Keratinocyte (primary cell): ENCODE data around the gene CCDC24. TPM values are rescaled to one million over a fixed set of nuclear protein-coding genes. Genes with fewer than 3 reads are reported as not detected.

ENCODE experiments used
- DNase-seq: peaks from one replicate; pipeline ENCODE4 v3.0.0-alpha.2; 2011; ENCODE audit warnings: low read depth, missing footprints, low spot score
- FAIRE-seq: peaks from 2 replicates; lab custom pipeline; 2011; peaks lifted over from hg19 to GRCh38; lab: Jason Lieb, UNC
- H2AFZ ChIP-seq: 2 replicates; pipeline ENCODE4 v1.6.0; 2012; ENCODE audit warnings: low read length, control low read depth, inconsistent platforms; ENCODE audit not compliant: control insufficient read depth
- H3K27ac ChIP-seq: 2 replicates; pipeline ENCODE4 v1.5.1; 2011; ENCODE audit warnings: low read length; ENCODE audit not compliant: control insufficient read depth, insufficient read depth
- H3K27me3 ChIP-seq: 3 replicates; pipeline ENCODE4 v1.6.0; 2011; ENCODE audit warnings: low read length; ENCODE audit not compliant: control insufficient read depth, insufficient read depth; ENCODE audit errors: extremely low read depth
- H3K36me3 ChIP-seq, 2 experiments: 2 replicates in 1 of 2; 3 replicates in 1 of 2; pipeline ENCODE4 v1.5.1; 2011; ENCODE audit warnings: low read length in 2 of 2, mild to moderate bottlenecking in 1 of 2; ENCODE audit not compliant: control insufficient read depth in 2 of 2, insufficient read depth in 2 of 2; ENCODE audit errors: extremely low read depth in 1 of 2
- H3K4me1 ChIP-seq: 3 replicates; pipeline ENCODE4 v1.5.1; 2011; ENCODE audit warnings: low read length; ENCODE audit not compliant: control insufficient read depth, insufficient read depth; ENCODE audit errors: extremely low read depth
- H3K4me2 ChIP-seq: 3 replicates; pipeline ENCODE4 v1.6.0; 2011; ENCODE audit warnings: low read depth, low read length; ENCODE audit not compliant: control insufficient read depth, insufficient read depth; ENCODE audit errors: extremely low read depth
- H3K4me3 ChIP-seq, 3 experiments: fragments of 200-600 bp in 1 of 3; sonication (generic) in 1 of 3; 2 replicates in 2 of 3; 3 replicates in 1 of 3; pipeline ENCODE4 v1.5.1; 2011 to 2016; ENCODE audit warnings: low read length in 3 of 3, mild to moderate bottlenecking in 3 of 3, control low read depth in 2 of 3, inconsistent platforms in 1 of 3, low read depth in 1 of 3, mixed read lengths in 1 of 3, mixed run types in 1 of 3, moderate library complexity in 1 of 3; ENCODE audit not compliant: control insufficient read depth in 2 of 3, insufficient read depth in 2 of 3; ENCODE audit errors: extremely low read depth in 1 of 3
- H3K79me2 ChIP-seq: 2 replicates; pipeline ENCODE4 v1.6.0; 2012; ENCODE audit warnings: low read length; ENCODE audit not compliant: control insufficient read depth, insufficient read depth
- H3K9ac ChIP-seq: 3 replicates; pipeline ENCODE4 v1.6.0; 2011; ENCODE audit warnings: low read length; ENCODE audit not compliant: control insufficient read depth, insufficient read depth; ENCODE audit errors: extremely low read depth
- H3K9me1 ChIP-seq: 3 replicates; pipeline ENCODE4 v1.6.0; 2011; ENCODE audit warnings: low read length; ENCODE audit not compliant: control insufficient read depth, insufficient read depth; ENCODE audit errors: extremely low read depth
- H3K9me3 ChIP-seq: 2 replicates; pipeline ENCODE4 v1.5.1; 2012; ENCODE audit warnings: low read depth, low read length; ENCODE audit not compliant: control insufficient read depth
- H4K20me1 ChIP-seq: 3 replicates; pipeline ENCODE4 v1.6.0; 2011; ENCODE audit warnings: low read length; ENCODE audit not compliant: control insufficient read depth, insufficient read depth; ENCODE audit errors: extremely low read depth
- CTCF ChIP-seq, 3 experiments: IDR thresholded peaks in 1 of 3; conservative IDR thresholded peaks in 1 of 3; optimal IDR thresholded peaks in 1 of 3; 2 replicates in 2 of 3; 3 replicates in 1 of 3; pipeline versions ENCODE3 to v1.5.1; 2011; ENCODE audit warnings: low read length in 3 of 3, mild to moderate bottlenecking in 3 of 3, moderate library complexity in 2 of 3, control low read depth in 1 of 3, inconsistent platforms in 1 of 3; ENCODE audit not compliant: insufficient read depth in 2 of 3; ENCODE audit errors: extremely low read depth in 1 of 3
- EZH2 ChIP-seq: IDR thresholded peaks from one replicate; pipeline ENCODE4 v1.6.1; 2012; ENCODE audit warnings: inconsistent platforms, mild to moderate bottlenecking, low read length, moderate library complexity
- dilution Hi-C: fragments of 300-500 bp; cut with MboI; formaldehyde crosslinking; loops from one replicate; pipeline ENCODE4 v1.7.0; 2020; ENCODE audit warnings: low sequenced_read_pairs; ENCODE audit not compliant: extremely low pct_ligation_motif_present
- polyA plus RNA-seq, 5 experiments: library from polyadenylated mRNA; depleted of rRNA in 3 of 5; stranded (reverse) in 3 of 5; stranded (forward) in 1 of 5; unstranded in 1 of 5; fragments of >200 nt; gene quantifications; 1 replicate in 1 of 5; 2 replicates in 3 of 5; 3 replicates in 1 of 5; pipeline versions ENCODE4 v1.2.1 to v1.2.3, GENCODE V29; 2011 to 2012; ENCODE audit warnings: missing spikeins in 2 of 5, low read depth in 1 of 5, low replicate concordance in 1 of 5

The CCDC24 gene
- polyA plus RNA-seq, 1 donor (not counting 4 experiments of a cell fraction or from before 2014, with no cell fraction given), result 5.2 TPM

- H3K79me2 ChIP-seq, result peaks cover 37% of the 10 kb centered on the region
- no peak overlapping the region for H3K4me2 ChIP-seq
- H3K27ac ChIP-seq, result no peak overlapping the region
- FAIRE-seq (no peak), DNase-seq (no peak)
- peaks cover 3 to 7% of the 10 kb centered on the region in 2 experiments for H3K36me3 ChIP-seq
- no peaks in the 10 kb centered on the region for H3K9me3 ChIP-seq
- dilution Hi-C loops, result loop anchor here (25.0 kb wide), 2 partner anchors 108 to 233 kb away; partner anchors contain the start of gene ST3GAL3
- H4K20me1 ChIP-seq, result no peaks in the 10 kb centered on the region
- no peaks in the 10 kb centered on the region for H3K27me3 ChIP-seq
- TF ChIP-seq EZH2, result no peak
- TF ChIP-seq CTCF (optimal IDR thresholded peaks at IDR 0.05 in 1 of 3, IDR thresholded peaks at IDR 0.05 in 1 of 3, conservative IDR thresholded peaks at IDR 0.05 in 1 of 3; ENCODE audit: extremely low read depth in 1 of 3, insufficient read depth in 2 of 3, low read length in 3 of 3), result no peak
- no peaks in the 10 kb centered on the region for H3K9me1 ChIP-seq
- no peak overlapping the region for H2AFZ ChIP-seq
- H3K4me1 ChIP-seq, result peaks cover 21% of the 10 kb centered on the region
- no peak overlapping the region for H3K9ac ChIP-seq
- H3K4me3 ChIP-seq, result no peak overlapping the region
Measured at GRCh38 chr1:43944860-43945259, 46.5 kb upstream of the CCDC24 start.

- TF ChIP-seq CTCF (optimal IDR thresholded peaks at IDR 0.05 in 1 of 3, IDR thresholded peaks at IDR 0.05 in 1 of 3, conservative IDR thresholded peaks at IDR 0.05 in 1 of 3; ENCODE audit: extremely low read depth in 1 of 3, insufficient read depth in 2 of 3, low read length in 3 of 3) (no peak), EZH2 (no peak)
- Histone ChIP-seq H3K27ac (peak overlapping the region; percentile 97), H3K4me2 (peak overlapping the region; percentile 89), H3K79me2 (peaks cover 44% of the 10 kb centered on the region), H3K27me3 (no peaks in the 10 kb centered on the region), H3K9me1 (no peaks in the 10 kb centered on the region), H4K20me1 (peaks cover 5% of the 10 kb centered on the region), H3K4me3 (peak overlapping the region; percentile 72 to 85 (median 79)), H3K9ac (peak overlapping the region; percentile 98), H3K4me1 (peaks cover 21% of the 10 kb centered on the region), H2AFZ (peak overlapping the region; percentile 82), H3K36me3 (peaks cover 10 to 12% of the 10 kb centered on the region in 2 experiments), H3K9me3 (no peaks in the 10 kb centered on the region)
- DNase-seq (no peak), FAIRE-seq (no peak)
- dilution Hi-C loops, result loop anchor here (25.0 kb wide), 2 partner anchors 108 to 233 kb away; partner anchors contain the start of gene ST3GAL3
Measured at GRCh38 chr1:43945674-43946235, 45.6 kb upstream of the CCDC24 start.
